HG02870 (cell line): ENCODE data around the gene CTSL.

Experiments used
- ATAC-seq: cut with Tn5 transposase; IDR thresholded peaks from one replicate; pipeline ENCODE4 v1.9.1; 2021; ENCODE audit warnings: mild to moderate bottlenecking, moderate library complexity; ENCODE audit not compliant: unreplicated experiment

The CTSL gene

GRCh38 chr9:87725900-87726709 is at the start of gene CTSL:
CTSL (plus strand) TSS chr9:87726119; CDS start chr9:87727604, 1,485 bp downstream.
- ATAC-seq, result no peak

- no peak for ATAC-seq
Measured at GRCh38 chr9:87676976-87677775, 48.7 kb upstream of the CTSL start.

GRCh38 chr9:87677776-87678587 is 47.9 kb upstream of the CTSL start:
- no peak for ATAC-seq

GRCh38 chr9:87678650-87679355 is 47.1 kb upstream of the CTSL start:
- no peak for ATAC-seq

GRCh38 chr9:87681271-87682061 is 44.5 kb upstream of the CTSL start:
- no peak for ATAC-seq

- no peak for ATAC-seq
Measured at GRCh38 chr9:87682085-87682484, 43.8 kb upstream of the CTSL start.

- no peak for ATAC-seq
Measured at GRCh38 chr9:87682618-87683017, 43.3 kb upstream of the CTSL start.

- ATAC-seq, result no peak
Measured at GRCh38 chr9:87683751-87684626, 41.9 kb upstream of the CTSL start.

- no peak for ATAC-seq
Measured at GRCh38 chr9:87684627-87685219, 41.2 kb upstream of the CTSL start.

GRCh38 chr9:87685441-87685840 is 40.5 kb upstream of the CTSL start:
- ATAC-seq, result no peak

GRCh38 chr9:87685871-87686519 is 39.9 kb upstream of the CTSL start:
- ATAC-seq, result no peak

- ATAC-seq, result no peak
Measured at GRCh38 chr9:87686520-87687090, 39.3 kb upstream of the CTSL start.

GRCh38 chr9:87687207-87687606 is 38.7 kb upstream of the CTSL start:
- ATAC-seq, result no peak

GRCh38 chr9:87694236-87694755 is 31.6 kb upstream of the CTSL start:
- ATAC-seq, result no peak

- ATAC-seq, result no peak
Measured at GRCh38 chr9:87695523-87695922, 30.4 kb upstream of the CTSL start.

GRCh38 chr9:87696641-87697040 is 29.3 kb upstream of the CTSL start:
- no peak for ATAC-seq

- no peak for ATAC-seq
Measured at GRCh38 chr9:87698069-87698809, 27.7 kb upstream of the CTSL start.
